Fibroblast of upper back skin (primary cell): ENCODE results near the gene FGF14.
"Not testable (repeated sequence)": the region's sequence is repeated elsewhere in the genome, so short reads cannot be mapped to it uniquely, and the experiment has no call there.

Experiments
- DNase-seq: peaks from one replicate; pipeline ENCODE4 v3.0.0-alpha.2; 2013

Gene FGF14

GRCh38 chr13:102028868-102029267 is 373.0 kb downstream of the FGF14 start:
- DNase-seq, result no peak

GRCh38 chr13:102028206-102028605 is 373.6 kb downstream of the FGF14 start:
- no peak for DNase-seq

GRCh38 chr13:102021777-102022176 is 380.1 kb downstream of the FGF14 start:
- no peak for DNase-seq

- no peak for DNase-seq
These were observed 381.1 kb downstream of the FGF14 start for GRCh38 chr13:102020611-102021216.

DNA sequence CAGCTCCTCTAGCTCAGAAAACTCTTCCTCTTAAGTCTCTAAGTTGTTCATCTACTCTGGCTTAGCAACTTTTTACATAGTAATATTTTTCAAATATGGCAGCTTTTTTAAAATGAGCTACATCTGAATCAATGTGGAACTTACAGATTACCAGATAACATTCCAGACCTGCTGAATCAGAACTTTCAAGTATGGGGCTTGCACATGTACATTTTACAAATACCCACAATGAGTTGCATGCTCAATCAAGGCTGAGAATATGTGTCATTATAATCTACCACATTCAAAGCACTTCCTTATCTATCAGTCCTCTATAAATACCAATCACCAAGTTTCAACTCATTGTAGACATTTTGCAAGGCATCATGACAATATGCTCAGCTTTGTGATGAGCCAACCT is 383.1 kb downstream of the FGF14 start:
- DNase-seq, result no peak

DNA sequence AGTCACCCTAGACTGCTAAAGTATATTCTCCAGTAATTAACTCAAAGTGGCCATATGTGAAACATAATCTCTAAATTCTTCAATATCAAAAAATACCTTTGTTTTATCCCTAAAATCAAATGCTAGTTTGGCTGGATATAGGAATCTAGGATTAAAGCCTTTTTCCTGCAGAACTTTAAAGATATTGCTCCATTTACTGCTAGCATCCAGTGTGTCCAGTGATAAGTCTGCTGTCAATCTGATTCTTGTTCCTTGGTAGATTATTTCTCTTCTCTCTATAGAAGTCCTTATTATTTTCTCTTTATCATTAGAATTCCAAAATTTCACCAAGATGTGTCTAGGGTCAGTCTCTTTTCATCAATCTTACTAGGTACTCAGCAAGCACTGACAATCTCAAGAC is 384.6 kb downstream of the FGF14 start:
- DNase-seq, result no peak

- no peak for DNase-seq
These were observed 389.3 kb downstream of the FGF14 start for GRCh38 chr13:102012299-102013293.

DNA sequence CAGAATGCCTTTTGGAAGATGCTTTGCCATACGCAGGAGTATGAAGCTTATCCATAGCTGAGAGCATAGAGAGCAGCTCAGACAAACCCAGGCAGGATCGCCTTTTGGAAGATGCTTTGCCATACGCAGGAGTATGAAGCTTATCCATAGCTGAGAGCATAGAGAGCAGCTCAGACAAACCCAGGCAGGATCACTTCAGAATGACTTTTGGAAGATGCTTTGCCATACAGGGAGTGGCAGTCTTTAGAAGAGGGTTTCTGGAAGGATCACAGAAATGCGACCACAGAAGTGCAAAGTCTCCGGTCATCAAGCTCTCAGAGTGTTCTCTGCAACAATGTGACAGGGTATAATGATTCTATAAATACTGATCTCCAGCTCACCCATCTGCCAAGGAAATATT is 390.4 kb downstream of the FGF14 start:
- DNase-seq, result not testable (repeated sequence)

DNA sequence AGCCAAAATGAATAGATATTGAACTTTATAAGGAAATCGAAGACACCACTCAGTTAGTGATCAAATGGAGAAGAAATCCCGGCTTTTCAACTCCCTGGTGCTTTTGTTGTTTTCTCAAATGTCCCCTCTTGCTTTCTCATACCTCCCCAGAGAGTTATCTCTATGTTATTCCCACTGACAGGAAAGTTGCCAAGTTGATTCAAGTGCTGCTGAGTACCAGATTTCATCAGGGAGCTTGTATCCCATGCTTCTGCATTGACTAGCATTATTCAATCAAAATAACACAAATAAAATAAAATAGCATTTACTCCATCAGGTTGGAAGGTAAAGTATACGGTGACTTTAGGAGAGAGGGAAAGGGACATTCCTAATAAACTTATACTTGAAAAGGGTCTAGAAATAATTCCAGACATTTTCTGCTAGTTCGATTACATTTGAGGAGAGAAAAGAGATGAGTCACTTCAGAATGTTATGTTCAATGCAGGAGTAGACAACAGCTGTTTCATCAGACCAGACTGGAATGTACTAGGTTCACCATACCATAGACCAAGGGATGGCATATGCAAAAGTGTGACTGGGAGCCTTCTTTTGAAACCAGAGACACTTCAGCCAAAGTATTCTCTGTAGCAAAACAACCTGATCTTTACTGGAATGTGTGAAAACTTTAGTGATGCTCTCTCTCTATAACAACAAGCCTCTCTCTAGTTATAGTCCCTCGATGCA is 397.8 kb downstream of the FGF14 start:
- DNase-seq, result no peak

DNA sequence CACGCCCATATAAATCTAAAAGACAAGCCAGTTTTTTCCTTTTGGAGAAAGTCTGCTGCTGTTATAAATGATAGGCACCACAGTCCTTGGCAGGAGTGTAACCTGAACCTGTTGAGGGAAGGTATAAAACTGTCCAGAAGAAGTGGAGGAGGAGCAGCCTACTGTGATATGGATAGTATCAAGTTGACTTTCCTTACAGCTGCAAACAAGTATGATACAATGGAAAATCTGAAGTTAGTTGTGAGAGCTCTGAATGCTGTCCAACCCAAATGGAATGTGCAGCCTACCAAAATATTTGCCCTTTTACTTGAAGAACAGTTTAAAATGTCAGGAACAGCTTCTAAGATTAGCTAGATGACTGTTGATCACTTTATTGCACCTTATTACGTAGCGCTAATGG is 399.6 kb downstream of the FGF14 start:
- no peak for DNase-seq

DNA sequence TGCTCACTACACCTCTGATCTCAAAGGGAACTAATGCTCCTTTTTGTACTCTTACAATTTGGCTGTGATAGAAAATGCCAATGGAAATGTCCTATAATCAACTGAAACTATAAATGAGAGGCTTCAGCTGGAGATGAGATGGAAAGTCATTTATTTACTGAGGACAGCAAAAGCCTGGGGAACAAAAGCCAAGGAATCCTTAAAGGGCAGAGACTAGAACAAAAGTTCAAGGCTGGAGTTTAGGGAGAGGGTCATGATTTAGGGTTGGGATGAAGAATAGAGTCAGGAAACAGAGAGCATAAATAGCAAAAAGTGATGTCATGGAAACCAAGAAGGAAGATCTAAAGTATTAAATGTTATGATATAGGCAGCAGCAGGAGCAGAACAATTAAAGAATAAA is 401.1 kb downstream of the FGF14 start:
- no peak for DNase-seq

- DNase-seq, result no peak
These were observed 403.7 kb downstream of the FGF14 start for GRCh38 chr13:101998129-101998528.

DNA sequence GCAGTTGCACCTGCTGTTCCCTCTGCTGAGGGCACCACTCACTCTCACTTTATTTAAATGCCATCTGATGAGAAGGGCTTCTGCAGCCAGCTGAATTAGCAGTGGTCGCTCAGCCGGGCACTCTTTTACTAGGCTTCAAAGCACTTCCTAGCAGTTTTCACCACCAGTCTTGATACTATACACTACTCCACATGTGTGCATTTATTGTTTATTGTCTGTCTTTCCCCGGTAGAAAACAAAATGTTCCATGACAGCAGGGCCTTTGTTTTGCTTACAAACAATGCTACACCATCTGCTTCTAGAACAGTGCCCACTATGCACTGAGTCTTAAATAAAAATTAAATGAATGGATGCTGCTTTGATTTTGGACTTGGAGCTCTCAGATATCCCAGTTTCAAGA is 404.9 kb downstream of the FGF14 start:
- DNase-seq, result no peak

DNA sequence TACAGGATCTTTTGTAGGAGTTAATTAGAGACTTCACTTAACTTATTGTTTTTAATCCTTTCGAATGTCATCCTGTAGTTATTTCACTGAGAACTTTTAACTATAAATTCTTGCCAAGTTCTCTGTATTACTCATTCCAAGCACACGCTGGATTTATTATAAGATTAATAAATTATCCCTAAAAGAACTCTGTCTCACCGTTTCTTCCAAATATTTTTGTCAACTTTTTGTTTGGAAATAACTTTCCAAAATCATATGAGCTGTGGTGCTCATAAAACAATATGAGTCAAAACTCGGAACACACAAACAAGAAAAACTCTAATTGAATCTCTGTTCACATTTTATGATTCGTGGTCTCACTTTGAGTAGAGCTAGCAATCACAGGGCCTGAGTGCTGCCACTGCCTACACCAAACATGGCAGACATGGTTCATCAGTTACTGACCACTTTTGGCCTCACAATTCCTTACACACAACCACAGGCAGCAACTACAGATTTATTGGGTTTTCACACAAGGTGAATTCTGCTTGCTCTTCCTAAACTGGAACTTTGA is 412.0 kb downstream of the FGF14 start:
- DNase-seq, result no peak

DNA sequence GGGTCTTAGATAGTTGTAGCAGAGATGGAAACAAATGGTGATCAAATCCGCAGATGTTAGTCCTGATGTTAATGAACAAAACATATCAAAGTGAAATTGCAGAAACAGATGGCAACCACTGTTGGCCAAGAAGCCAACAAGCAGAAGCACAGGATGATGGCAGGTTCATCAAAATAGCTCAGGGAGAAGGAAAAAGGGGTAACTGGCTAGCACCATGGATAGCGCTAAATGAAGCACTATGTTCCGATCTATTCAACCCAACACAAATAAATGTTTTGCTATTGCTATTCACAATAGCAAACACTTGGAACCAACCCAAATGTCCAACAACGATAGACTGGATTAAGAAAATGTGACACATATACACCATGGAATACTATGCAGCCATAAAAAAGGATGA is 413.7 kb downstream of the FGF14 start:
- DNase-seq, result no peak

DNA sequence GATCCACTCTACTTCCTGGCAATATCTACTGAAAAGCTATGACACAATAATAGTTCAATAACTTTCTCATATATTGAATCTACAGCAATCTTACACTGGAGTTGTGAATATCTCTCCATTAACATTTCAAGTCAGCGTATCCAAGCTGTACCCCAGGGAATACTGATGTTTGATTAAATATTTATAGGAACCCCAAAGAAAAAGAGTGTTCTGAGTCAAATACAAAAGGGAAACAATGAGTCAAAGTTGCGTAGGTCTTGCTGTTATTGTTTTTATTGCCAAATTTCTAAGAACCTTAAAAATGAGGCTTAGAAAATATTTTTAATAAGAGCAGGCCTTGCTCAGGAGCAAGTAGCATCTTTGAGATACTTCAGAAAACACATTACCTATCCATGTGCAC is 415.5 kb downstream of the FGF14 start:
- DNase-seq, result no peak

GRCh38 chr13:101985321-101985720 is 416.5 kb downstream of the FGF14 start:
- DNase-seq, result peak; percentile 6

DNA sequence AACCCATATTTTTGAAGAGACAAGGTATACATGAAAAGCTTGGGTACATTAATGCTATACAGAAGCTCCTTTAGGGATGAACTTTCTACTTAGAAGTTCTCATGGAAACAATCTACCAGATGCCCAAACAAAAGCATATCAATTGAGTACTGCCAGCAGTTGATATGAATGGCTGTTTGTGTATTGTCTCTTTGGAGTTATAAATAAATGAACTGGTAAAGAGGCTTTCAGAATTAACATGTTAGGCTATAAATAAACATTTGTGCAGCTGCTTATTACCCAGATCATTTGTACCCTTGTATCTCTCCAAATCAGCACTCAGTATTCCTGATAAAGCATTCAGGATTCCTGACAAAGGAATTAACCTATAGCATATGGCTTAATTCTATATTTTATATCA is 418.9 kb downstream of the FGF14 start:
- no peak for DNase-seq

DNA sequence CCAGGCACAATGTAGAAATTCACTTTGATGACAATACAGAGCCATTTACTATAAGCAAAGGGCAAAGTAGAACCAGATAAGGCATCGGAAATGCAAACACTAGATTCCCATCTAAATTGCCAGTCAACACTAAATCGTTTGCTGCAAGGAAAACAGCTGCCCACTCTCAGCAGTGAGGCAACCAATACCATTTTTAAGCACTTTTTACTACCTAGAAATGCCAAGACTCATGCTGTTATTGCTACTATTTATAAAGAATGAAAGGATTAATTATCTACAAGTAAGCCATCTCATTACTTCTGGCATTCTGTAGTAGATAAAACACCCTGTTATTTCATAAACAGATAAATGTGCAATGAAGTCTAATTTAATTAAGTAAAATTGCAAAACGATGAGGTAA is 422.0 kb downstream of the FGF14 start:
- no peak for DNase-seq

- DNase-seq, result no peak
These were observed 423.1 kb downstream of the FGF14 start for GRCh38 chr13:101978552-101979315.

DNA sequence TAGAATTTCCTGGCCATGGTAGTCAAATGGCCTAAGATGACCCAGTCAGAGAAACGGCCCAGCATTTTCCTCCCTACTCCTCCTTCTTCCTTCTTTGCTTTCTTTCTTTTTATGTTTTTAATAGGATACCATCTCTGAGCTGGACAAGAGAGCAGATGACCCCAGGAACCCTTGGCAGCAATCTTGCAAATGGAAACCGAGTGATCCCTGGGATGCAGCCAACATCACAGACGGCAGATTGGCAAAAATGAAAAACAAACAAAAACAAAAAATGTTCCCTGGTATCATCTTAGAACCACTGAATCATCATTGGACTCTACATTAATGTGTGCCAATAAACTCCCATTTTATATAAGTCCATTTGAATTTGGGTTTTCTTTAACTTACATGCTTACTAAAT is 424.4 kb downstream of the FGF14 start:
- no peak for DNase-seq

DNA sequence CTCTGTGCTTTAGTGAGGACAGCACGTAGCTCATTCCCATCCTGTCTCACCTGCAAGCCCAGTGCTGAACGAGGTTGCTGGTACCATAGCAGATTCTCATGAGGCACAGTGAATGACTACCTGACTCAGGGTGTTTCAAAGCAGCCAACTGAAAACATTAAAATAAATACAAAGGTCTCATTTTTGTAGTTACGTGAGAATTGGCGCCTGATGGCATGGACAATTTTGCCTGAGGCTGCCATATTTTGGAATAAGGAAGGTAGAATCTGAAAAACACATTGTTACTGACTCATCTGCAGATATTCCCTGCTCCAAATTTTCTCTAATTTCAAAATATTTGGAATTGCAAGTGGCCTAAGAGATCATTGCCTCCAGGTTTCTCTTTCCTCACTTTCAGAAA is 429.7 kb downstream of the FGF14 start:
- DNase-seq, result no peak

DNA sequence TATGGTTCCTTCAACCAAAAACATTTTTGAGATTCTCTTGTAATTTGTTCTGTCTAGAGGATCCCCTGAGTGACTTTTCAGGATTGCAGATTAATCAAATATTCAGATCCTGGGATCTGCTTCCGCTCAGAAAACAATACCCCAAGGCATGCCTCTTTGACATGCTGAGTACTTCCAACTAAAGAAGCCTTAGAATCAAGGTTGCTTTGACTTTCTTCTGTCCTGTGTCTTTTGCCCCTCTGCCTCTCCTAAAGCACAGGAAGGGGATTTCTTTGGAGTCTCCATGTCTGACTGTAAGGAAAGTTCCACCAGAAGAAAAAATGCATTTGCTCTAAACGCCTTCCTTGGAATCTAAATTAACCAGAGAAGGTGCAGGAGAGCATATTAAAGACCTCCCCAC is 431.5 kb downstream of the FGF14 start:
- DNase-seq, result no peak
